Activated CD8-positive, alpha-beta memory T cell treated with anti-CD3 and anti-CD28 coated beads, Interleukin-2, amount 50 U/mL, for 24 hours (primary cell): Measurements from ENCODE around the gene LILRA6.
"Not testable (repeated sequence)": the region's sequence is repeated elsewhere in the genome, so short reads cannot be mapped to it uniquely, and the experiment has no call there.

Experiments used
- DNase-seq: peaks from one replicate; pipeline ENCODE4 v3.0.0-alpha.2; 2020; ENCODE audit errors: extremely low read depth

Gene LILRA6

GRCh38 chr19:54231077-54231931 lies 11.3 kb downstream of the LILRA6 start:
- peak; percentile 68 for DNase-seq

- no peak for DNase-seq
These were observed 12.6 kb downstream of the LILRA6 start for GRCh38 chr19:54230031-54230430.

GRCh38 chr19:54229146-54229545 lies 13.4 kb downstream of the LILRA6 start:
- DNase-seq, result no peak

GRCh38 chr19:54224619-54225018 lies 18.0 kb downstream of the LILRA6 start:
- not testable (repeated sequence) for DNase-seq

GRCh38 chr19:54223937-54224281 lies 18.7 kb downstream of the LILRA6 start:
- not testable (repeated sequence) for DNase-seq

- DNase-seq, result not testable (repeated sequence)
These were observed 19.2 kb downstream of the LILRA6 start for GRCh38 chr19:54223277-54223936.

- DNase-seq, result not testable (repeated sequence)
These were observed 19.9 kb downstream of the LILRA6 start, which contains the start of gene LILRB3 for GRCh38 chr19:54222474-54223276. TSS of gene LILRB3 (minus strand) at chr19:54223007. CDS start at chr19:54222976, 31 bp downstream.

- DNase-seq, result not testable (repeated sequence)
These were observed 20.6 kb downstream of the LILRA6 start for GRCh38 chr19:54221947-54222346.

- not testable (repeated sequence) for DNase-seq
These were observed 22.9 kb downstream of the LILRA6 start for GRCh38 chr19:54219702-54220101.

GRCh38 chr19:54218960-54219661 lies 23.5 kb downstream of the LILRA6 start:
- DNase-seq, result no peak

GRCh38 chr19:54218259-54218658 lies 24.3 kb downstream of the LILRA6 start:
- DNase-seq, result no peak

GRCh38 chr19:54217517-54218247 lies 24.9 kb downstream of the LILRA6 start:
- DNase-seq, result not testable (repeated sequence)

GRCh38 chr19:54216869-54217268 lies 25.7 kb downstream of the LILRA6 start:
- no peak for DNase-seq

- not testable (repeated sequence) for DNase-seq
These were observed 27.9 kb downstream of the LILRA6 start for GRCh38 chr19:54214734-54215133.

- DNase-seq, result not testable (repeated sequence)
These were observed 28.4 kb downstream of the LILRA6 start for GRCh38 chr19:54214217-54214616.

- DNase-seq, result no peak
These were observed 31.4 kb downstream of the LILRA6 start for GRCh38 chr19:54211235-54211634.

- no peak for DNase-seq
These were observed 32.6 kb downstream of the LILRA6 start for GRCh38 chr19:54209811-54210494.

- DNase-seq, result no peak
These were observed 33.4 kb downstream of the LILRA6 start for GRCh38 chr19:54209058-54209810.

- no peak for DNase-seq
These were observed 33.9 kb downstream of the LILRA6 start for GRCh38 chr19:54208784-54209057.
